GM19455 (cell line): Measurements from ENCODE around the gene AMHR2.
A peak's percentile ranks its signal among the peaks of the same experiment; 100 is the strongest.
"Not testable (repeated sequence)": the region's sequence is repeated elsewhere in the genome, so short reads cannot be mapped to it uniquely, and the experiment has no call there.

ENCODE experiments used
- ATAC-seq: cut with Tn5 transposase; IDR thresholded peaks from one replicate; pipeline ENCODE4 v1.9.1; 2021; ENCODE audit not compliant: unreplicated experiment

The AMHR2 gene

DNA sequence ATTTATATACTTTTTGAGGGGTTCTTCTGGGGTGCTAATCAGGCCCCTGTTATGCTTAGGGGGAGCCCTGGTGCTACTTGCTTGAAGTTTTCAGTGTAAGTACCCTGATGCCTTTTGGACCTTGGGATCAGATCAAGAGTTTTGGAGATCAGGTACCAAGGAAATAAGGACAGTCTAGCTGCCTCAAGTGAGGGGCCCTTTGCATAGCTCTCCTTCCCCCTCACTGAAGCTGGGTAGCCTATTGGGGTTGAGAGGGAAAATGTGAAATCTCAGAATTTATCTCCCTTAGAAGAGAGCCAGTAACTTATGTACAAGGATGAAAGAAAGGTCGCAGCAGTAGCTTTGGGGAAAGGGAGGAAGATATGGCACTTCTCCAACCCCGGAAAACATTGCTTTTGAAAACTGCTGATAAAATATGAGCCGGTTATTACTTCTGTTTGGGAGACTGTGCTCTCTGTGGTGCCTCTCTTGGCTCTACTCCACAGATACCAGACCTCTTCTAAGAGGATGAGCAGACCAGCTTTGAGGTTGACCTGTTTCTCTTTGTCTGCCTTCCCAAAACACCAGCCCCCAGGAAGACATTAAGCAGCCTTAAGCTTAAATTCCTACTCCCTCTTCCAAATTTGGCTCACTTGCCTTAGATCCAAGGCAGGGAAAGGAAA is 8.8 kb upstream of the AMHR2 start:
- ATAC-seq: no peak

DNA sequence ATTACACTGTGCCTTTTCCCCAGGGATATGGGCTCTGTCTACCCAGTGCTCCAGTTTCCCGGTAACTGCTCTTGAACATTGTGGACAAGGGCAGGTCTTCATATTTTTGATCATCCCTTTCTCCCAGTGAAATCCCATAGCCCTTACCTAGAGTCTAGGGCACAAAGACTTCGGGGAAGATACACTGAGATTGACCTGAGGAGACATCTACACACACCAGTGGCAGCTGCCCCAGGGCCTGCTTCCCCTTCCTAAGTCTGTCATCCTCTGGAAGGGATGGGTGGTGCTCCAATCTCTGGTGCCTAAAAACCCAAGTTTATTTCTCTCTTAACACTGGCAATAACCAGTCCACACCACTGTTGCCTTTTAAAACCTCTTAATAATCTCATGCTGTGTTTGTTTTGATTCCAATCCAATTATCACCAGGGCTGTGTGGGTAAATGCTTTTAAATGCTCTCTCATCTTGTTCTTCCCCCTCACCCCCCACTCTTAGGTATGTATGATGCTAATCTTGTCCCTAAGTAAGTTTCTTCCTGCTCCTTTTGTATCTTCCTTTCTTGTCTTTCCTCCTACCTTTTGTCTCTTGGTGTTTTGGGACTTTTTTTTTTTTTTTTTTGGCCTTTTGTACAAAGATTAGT is 7.8 kb upstream of the AMHR2 start:
- not testable (repeated sequence) for ATAC-seq

DNA sequence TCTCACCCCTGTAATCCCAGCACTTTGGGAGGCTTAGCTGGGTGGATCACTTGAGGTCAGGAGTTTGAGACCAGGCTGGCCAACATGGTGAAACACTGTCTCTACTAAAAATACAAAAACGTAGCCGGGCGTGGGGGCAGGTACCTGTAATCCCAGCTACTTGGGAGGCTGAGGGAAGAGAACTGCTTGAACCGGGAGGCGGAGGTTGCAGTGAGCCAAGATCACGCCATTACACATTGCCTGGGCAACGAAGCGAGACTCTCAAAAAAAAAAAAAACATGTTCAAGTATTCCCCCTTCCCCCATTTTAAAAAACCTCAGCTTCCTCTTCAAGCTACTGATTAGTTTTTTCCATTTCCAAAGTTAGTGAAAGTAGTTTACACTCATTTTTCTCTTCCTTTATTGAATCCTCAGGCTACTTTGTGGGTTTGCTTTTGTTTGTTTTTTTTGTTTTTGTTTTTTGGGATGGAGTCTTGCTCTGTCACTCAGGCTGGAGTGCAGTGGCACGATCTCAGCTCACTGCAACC is 6.3 kb upstream of the AMHR2 start:
- ATAC-seq: not testable (repeated sequence)

DNA sequence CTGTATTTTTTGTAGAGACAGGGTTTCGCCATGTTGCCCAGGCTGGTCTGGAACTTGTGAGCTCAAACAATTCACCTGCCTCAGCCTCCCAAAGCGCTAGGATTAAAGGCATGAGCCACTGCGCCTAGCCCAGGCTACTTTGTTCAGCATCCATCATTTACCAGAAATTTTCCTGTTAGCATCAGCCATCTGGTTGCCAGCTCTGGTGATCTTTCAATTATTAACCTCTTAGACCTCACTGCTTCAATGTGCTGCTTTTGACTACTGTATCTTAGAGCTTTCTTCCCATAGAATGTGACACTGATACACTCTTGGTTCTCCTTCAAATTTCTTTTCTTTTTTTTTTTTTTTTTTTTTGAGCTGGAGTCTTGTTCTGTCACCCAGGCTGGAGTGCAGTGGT is 5.4 kb upstream of the AMHR2 start:
- no peak for ATAC-seq

DNA sequence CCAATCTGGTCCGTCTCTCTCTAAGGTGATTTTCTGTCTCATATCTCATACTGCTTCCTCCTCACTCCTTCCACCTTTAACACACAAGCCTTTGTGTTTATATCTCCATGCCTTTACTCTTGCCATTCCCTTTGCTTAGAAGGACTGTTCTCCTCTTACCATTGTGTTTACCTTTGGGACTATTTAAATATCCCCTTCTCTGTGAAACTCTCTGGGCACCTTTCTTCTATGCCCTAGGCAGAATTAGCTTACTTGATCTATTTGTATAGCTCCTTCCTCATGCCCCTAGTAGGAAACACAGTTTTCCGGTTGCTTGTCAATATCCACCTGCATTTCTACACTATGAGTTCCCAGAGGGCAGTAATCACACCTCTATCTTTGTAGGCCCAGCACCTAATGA is 3.9 kb upstream of the AMHR2 start:
- no peak for ATAC-seq

DNA sequence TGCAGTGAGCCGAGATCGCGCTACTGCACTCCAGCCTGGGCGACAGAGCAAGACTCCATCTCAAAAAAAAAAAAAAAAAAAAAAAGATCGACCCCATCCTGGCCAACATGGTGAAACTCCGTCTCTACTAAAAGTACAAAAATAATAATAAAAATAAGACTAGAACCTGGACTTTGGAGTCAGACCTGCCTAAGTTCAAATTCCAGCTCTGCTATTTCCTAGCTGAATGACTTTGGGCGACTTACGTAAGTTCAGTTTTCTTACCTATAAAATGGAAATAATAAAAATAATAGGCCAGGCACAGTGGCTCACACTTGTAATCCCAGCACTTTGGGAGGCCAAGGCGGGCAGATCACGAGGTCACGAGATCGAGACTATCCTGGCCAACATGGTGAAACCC is 1.4 kb upstream of the AMHR2 start:
- ATAC-seq: not testable (repeated sequence)

DNA sequence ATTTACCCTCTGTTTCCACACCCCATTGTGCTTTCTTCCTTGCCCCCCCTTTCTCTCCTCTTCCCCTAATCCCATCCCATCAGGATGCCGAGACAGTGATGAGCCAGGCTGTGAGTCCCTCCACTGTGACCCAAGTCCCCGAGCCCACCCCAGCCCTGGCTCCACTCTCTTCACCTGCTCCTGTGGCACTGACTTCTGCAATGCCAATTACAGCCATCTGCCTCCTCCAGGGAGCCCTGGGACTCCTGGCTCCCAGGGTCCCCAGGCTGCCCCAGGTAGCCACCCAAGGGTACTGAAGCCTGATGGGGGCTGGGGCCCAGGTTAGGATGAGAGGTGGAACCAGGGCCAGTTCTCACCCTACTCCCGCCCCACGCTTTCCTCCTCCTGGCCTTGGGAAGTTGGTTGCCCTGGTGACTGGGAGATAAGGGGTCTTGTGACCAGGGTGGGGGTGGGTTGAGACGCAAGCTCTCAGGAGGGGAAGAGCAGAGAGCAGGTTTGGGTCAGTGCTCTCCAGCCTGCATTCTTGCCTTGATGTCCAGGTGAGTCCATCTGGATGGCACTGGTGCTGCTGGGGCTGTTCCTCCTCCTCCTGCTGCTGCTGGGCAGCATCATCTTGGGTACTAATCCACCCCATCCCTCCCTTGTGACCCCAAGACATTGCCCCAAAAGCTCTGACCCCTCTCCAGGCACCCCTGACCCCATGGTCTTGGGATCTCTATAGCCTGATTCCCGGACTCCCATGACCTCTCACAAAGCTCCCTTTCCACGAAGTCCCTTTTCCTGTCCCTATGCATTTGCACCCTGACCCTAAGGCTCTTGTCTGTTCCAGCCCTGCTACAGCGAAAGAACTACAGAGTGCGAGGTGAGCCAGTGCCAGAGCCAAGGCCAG is 1.2 kb downstream of the AMHR2 start:
- no peak for ATAC-seq

DNA sequence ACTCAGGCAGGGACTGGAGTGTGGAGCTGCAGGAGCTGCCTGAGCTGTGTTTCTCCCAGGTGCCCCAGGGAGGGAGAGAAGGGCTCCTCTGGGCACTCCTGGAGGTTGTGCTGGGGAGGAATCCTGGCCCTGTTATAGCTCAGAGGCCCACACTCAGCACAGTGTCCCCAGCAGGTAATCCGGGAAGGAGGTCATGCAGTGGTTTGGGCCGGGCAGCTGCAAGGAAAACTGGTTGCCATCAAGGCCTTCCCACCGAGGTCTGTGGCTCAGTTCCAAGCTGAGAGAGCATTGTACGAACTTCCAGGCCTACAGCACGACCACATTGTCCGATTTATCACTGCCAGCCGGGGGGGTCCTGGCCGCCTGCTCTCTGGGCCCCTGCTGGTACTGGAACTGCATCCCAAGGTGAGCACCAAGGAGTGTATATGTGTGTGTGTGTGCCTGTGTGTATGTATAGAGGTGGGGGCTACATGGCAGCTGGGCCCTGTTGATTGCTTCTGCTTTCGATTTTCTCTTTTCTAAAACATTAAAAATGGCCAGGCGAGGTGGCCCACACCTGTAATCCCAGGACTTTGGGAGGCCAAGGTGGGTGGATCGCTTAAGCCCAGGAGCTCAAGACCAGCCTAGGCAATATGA is 2.0 kb downstream of the AMHR2 start:
- no peak for ATAC-seq

DNA sequence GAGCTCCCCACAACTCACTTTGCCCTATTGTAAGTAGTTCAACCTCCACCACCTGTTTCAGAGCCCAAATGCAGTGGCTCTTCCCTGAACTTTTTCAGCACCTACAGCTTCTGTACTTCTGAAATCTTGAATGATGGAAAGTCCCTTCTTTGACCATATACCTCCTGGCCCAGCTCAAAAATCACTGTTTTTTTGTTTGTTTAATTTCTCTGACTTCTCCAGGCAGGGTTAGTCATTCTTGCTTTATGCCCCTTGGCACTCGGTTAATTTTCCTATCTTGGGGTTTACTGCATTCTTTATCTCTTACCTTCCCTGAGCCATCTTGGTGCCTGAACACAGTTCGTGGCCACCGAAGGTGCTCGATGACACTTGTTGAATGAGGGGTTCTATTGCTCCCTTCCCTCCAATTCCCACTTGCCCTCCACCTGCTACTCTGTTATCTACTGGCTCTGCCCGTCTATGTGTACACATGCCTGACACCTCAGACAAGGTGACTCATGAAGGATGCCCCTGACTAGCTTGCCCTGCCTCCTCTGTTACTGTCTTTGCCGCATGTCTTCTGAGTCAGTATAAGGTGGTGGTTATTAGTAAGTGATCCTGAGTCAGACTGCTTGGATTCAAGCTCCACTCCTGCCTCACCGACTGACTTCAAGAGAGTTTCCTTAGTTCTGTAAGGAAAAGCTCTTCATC is 4.4 kb downstream of the AMHR2 start:
- ATAC-seq: no peak

DNA sequence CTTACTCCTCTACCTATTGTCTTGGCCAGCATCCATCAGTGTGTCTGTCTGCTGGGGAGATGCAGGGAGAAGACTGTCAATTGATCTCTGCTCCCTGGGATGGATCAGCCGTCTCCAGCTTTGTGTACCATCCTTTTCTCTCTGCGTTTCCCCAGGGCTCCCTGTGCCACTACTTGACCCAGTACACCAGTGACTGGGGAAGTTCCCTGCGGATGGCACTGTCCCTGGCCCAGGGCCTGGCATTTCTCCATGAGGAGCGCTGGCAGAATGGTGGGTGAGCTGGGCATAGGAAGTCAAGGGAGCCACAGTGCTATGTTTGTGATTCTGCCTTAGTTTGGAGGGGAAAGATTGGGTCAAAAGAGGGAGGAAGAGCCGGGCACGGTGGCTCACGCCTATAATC is 5.1 kb downstream of the AMHR2 start:
- ATAC-seq: no peak

DNA sequence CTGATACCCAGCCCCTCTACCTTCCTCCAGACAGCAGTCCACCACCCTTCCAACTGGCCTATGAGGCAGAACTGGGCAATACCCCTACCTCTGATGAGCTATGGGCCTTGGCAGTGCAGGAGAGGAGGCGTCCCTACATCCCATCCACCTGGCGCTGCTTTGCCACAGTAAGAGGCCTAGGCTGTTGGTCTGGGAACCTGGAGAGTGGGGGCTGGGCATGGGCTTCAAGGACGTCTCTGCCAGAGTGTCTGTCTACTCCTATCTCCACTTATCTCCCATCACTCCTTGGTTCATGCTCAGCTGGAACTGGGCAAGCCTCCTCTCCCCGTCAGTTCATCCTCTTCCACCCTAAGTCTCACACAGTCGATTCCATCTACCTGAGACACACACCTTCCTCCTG is 6.5 kb downstream of the AMHR2 start:
- ATAC-seq: no peak

DNA sequence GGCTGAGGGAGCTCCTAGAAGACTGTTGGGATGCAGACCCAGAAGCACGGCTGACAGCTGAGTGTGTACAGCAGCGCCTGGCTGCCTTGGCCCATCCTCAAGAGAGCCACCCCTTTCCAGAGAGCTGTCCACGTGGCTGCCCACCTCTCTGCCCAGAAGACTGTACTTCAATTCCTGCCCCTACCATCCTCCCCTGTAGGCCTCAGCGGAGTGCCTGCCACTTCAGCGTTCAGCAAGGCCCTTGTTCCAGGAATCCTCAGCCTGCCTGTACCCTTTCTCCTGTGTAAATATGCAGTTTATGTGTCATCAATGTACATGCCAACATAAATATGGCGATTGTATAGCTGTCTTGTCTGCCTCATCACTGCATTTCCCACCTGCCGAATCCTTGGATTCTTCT is 7.5 kb downstream of the AMHR2 start:
- ATAC-seq: no peak

DNA sequence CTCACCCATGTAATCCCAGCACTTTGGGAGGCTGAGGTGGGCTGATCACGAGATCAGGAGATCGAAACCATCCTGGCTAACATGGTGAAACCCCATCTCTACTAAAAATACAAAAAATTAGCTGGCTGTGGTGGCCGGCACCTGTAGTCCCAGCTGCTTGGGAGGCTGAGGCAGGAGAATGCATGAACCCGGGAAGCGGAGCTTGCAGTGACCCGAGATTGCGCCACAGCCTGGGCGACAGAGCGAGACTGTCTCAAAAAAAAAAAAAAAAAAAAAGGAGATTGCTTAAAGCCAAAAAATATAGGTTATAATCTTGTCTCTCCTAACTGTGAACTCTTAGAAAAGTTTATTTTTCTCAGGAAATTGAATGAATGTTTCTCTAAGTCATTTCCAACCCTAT is 11.7 kb downstream of the AMHR2 start:
- ATAC-seq: not testable (repeated sequence)

DNA sequence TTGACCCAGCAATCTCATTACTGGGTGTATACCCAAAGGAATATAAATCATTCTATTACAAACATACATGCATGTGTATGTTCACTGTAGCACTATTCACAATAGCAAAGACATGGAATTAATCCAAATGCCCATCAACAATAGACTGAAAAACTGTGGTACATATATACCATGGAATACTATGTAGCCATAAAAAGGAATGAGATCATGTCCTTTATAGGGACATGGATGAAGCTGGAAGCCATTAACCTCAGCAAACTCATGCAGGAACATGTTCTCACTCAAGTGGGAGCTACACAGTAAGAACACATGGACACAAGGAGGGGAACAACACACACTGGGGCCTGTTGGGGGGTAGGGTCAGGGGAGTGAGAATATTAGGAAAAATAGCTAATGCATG is 15.9 kb downstream of the AMHR2 start:
- not testable (repeated sequence) for ATAC-seq

DNA sequence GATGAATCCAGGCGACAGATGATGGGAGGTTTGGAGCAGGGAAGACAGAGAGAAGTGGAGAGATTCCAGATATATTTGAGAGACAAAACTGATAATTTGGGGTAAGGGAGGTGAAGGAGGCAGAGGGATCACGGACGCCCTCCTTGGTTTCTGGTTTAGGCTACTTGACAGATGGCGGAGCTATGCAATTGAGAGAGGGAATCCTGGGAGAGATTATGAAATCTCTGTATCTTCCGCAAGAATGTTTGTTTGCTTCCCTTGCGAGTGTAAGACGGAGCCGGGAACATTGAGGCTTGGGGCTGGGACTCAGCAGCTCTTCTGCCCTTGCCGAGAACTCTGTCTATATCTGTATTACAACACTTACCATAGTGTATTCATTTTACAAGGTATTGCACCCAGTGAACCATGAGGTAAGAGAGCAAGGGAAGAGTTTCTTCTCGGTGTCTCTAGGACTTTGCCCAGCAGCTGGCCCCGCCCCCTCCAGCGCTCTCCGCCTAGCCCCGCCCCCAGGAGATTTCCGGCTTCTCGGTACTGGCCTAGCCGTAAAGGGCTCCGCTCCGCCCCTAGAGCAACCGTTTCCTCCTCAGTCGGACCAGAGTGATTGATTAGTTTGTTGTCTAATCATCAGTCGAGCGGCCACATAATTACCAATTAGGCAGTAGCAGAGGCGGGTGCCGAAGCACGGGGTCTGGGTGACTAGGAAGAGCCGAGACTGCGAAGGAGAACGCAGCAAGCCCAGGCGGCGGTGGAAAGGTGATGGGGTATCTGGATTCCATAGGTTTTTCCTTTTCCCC is 17.6 kb downstream of the AMHR2 start, which contains the start of gene PRR13:
Gene PRR13, plus strand, starts transcription at position 695 of the 794 bp plus-strand sequence. CDS start 981 bp downstream, outside the sequence.
- ATAC-seq: peak; percentile 98

DNA sequence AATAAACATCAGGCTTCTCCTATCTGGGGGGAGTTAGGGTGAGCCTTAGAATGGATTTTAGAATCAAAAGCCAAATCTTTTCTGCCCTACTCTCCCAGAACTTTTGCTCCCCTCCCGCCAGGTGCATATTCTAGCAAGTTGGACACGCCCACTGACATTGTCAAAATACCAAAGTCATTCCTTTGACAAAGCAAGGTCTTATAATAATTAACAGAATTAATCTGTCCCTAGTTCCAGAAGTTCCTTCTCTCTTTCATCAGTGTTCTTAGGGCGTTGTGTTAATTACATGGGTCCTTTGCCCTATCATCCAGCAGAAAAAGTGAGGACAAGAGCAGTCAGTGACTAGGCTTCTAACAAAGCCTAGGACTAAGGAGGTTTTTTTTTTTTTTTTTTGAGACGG is 20.3 kb downstream of the AMHR2 start:
- ATAC-seq: no peak

DNA sequence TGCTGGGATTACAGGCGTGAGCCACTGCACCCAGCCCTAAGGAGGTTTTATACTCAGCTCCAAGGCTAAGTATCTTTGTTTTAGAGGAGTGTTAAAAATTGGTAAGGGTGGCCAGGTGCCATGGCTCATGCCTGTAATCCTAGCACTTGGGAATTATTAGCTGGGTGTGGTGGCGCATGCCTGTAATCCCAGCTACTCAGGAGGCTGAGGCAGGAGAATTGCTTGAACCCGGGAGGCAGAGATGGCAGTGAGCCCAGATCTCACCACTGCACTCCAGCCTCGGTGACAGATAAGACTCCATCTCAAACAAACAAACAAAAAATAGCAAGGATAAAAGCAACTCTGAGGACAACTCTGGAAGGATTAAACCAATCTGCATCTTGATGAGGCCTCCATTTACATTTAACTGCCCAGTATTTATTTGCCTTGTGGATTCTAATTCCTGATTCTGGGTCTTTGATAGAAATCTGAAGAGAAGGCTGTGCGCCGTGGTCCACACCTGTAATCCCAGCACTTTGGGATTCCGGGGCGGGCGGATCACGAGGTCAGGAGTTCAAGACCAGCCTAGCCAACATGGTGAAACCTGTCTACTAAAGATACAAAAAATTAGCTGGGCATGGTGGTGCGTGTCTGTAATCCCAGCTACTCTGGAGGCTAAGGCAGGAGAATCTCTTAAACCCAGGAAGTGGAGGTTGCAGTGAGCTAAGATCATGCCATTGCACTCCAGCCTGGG is 21.1 kb downstream of the AMHR2 start:
- not testable (repeated sequence) for ATAC-seq

DNA sequence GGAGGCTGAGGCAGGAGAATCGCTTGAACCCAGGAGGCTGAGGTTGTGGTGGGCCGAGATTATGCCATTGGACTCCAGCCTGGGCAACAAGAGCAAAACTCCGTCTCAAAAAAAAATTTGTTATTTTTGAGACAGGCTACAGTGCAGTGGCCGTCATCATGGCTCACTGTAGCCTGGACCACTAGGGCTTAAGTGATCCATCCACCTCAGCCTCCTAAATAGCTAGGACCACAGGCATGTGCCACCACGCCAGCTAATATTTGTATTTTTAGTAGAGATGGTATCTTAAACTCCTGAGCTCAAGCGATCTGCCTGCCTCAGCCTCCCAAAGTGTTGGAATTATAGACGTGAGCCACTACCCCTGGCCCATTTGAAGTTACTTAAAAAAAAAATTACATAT is 27.3 kb downstream of the AMHR2 start:
- ATAC-seq: no peak

DNA sequence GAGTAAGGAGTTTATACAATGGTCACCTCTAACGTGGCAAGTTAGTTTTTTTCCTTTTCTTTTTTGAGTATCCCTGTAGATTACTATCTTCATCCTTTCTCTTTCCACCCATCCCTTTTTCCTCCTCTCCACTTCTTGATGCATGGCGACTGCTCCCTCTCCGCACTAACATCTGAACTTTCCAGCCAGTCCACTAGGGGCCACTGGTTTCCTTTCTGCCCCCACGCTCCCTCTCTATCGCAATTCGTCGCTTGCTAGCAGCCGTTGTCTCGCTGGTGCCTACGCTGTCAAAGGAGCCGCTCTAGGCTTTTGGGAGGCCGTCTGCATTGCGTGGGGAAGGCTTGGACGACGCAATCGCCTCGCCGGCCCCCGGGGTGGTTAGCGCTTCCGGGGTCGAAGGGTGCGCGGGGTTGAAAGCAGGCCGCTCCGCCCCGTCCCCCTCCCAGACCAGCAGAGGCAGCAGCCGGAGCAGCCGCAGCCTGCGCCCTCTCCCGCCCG is 28.1 kb downstream of the AMHR2 start, which contains the start of gene PCBP2:
Gene PCBP2, plus strand, starts transcription at position 442 of the 498 bp plus-strand sequence. CDS start 2,699 bp downstream, outside the sequence.
- ATAC-seq: peak; percentile 96
